Transverse colon (tissue), 4 donors: ENCODE data around the gene PTPRN2. TPM values are rescaled to one million over a fixed set of nuclear protein-coding genes. Genes with fewer than 3 reads are reported as not detected.

Experiments
- DNase-seq: peaks from one replicate; pipeline ENCODE4 v3.0.0-alpha.2; 2019
- H3K27ac ChIP-seq, 4 donors: fragments of 200-600 bp; sonication (generic); 2 replicates each; pipeline ENCODE4 v1.5.1; 2016 to 2018; ENCODE audit warnings: inconsistent platforms in 4 of 4
- H3K27me3 ChIP-seq: fragments of 200-600 bp; sonication (generic); 2 replicates; pipeline ENCODE4 v1.5.1; 2017; ENCODE audit warnings: inconsistent platforms
- H3K36me3 ChIP-seq, 4 donors: fragments of 200-600 bp; sonication (generic); 2 replicates each; pipeline ENCODE4 v1.5.1; 2017 to 2019; ENCODE audit warnings: inconsistent platforms in 4 of 4
- H3K4me1 ChIP-seq, 4 donors: fragments of 200-600 bp; sonication (generic); 2 replicates each; pipeline ENCODE4 v1.5.1; 2017 to 2020; ENCODE audit warnings: inconsistent platforms in 4 of 4
- H3K4me3 ChIP-seq, 4 donors: fragments of 200-600 bp; sonication (generic); 1 replicate in 1 of 4; 2 replicates in 3 of 4; pipeline versions ENCODE4 v1.5.1 to v1.6.1; 2017 to 2019; ENCODE audit warnings: inconsistent platforms in 4 of 4
- H3K9me3 ChIP-seq, 2 donors: fragments of 200-600 bp; sonication (generic); 2 replicates each; pipeline ENCODE4 v1.5.1; 2017 to 2019; ENCODE audit warnings: inconsistent platforms in 2 of 2
- CTCF ChIP-seq, 5 experiments: fragments of 200-600 bp in 3 of 5; fragments of 450-650 bp in 2 of 5; sonication (generic) in 3 of 5; IDR thresholded peaks; 1 replicate in 2 of 5; 2 replicates in 3 of 5; pipeline ENCODE4 v1.5.1; 2016 to 2017; ENCODE audit warnings: antibody characterized with exemption in 5 of 5, inconsistent platforms in 3 of 5, mild to moderate bottlenecking in 2 of 5, moderate library complexity in 1 of 5
- EP300 ChIP-seq: sonication (generic); formaldehyde crosslinking; IDR thresholded peaks from one replicate; pipeline ENCODE4 v1.6.1; 2017; ENCODE audit warnings: antibody characterized with exemption, low read depth
- POLR2A ChIP-seq: fragments of 450-650 bp; IDR thresholded peaks from one replicate; pipeline ENCODE4 v1.6.1; 2016; ENCODE audit warnings: antibody characterized with exemption, mild to moderate bottlenecking, moderate library complexity
- POLR2AphosphoS5 ChIP-seq, 3 donors: sonication (generic); formaldehyde crosslinking; IDR thresholded peaks; one replicate each; pipeline ENCODE4 v1.6.1; 2016; ENCODE audit warnings: antibody characterized with exemption in 3 of 3
- WGBS, 2 donors: methylation state at CpG; one replicate each; pipeline ENCODE4 v1.1.5; 2018; ENCODE audit warnings: low coverage in 1 of 2; 5-methylcytosine and 5-hydroxymethylcytosine counted together
- in situ Hi-C, 4 donors: fragments of 200-750 bp; cut with MboI; loops; one replicate each; pipeline versions ENCODE4 v1.15.0 to v1.15.1; 2017; ENCODE audit warnings: low sequenced_read_pairs in 3 of 4, low pct_ligation_motif_present in 1 of 4, low pct_unique_long_range_greater_than_20kb in 1 of 4
- intact Hi-C: fragments of 100-400 bp; cut with DNase I; formaldehyde crosslinking; loops from one replicate; pipeline ENCODE4 v1.15.1; 2023; ENCODE audit warnings: low total_unique reads
- total RNA-seq, 4 donors: library from RNA; depleted of rRNA; stranded (reverse); fragments of >200 nt; gene quantifications; one replicate each; pipeline ENCODE4 v1.1.0, GENCODE V29; 2016

Gene PTPRN2
- total RNA-seq, 4 donors from 2014 or later = 15.4 to 31.1 (median 21.8) TPM

- Histone ChIP-seq H3K4me1 (no peaks in the 10 kb centered on the region), H3K27me3 (no peaks in the 10 kb centered on the region), H3K9me3 (no peaks in the 10 kb centered on the region), H3K4me3 (no peak overlapping the region), H3K36me3 (no peaks in the 10 kb centered on the region), H3K27ac (no peak overlapping the region)
- no peak for TF ChIP-seq POLR2AphosphoS5 (IDR thresholded peaks at IDR 0.05)
- TF ChIP-seq EP300 = no peak
- TF ChIP-seq POLR2A = no peak
- TF ChIP-seq CTCF (IDR thresholded peaks at IDR 0.05) = no peak
- WGBS, 2 donors = 80 to 84% methylated on average over 7 to 13 of the region's 13 CpGs
- intact Hi-C loops (no loop called here), in situ Hi-C loops (no loop called here)
- DNase-seq = no peak
Measured at GRCh38 chr7:157551325-157552070, 1036.1 kb downstream of the PTPRN2 start.

- TF ChIP-seq POLR2A (no peak), EP300 (no peak), POLR2AphosphoS5 (IDR thresholded peaks at IDR 0.05) (no peak), CTCF (IDR thresholded peaks at IDR 0.05) (no peak)
- H3K36me3 ChIP-seq = no peaks in the 10 kb centered on the region
- intact Hi-C loops = no loop called here
- no peaks in the 10 kb centered on the region for H3K27me3 ChIP-seq
- no peak for DNase-seq
- H3K4me3 ChIP-seq = no peak overlapping the region
- H3K27ac ChIP-seq = no peak overlapping the region
- no peaks in the 10 kb centered on the region for H3K9me3 ChIP-seq
- H3K4me1 ChIP-seq = no peaks in the 10 kb centered on the region
- in situ Hi-C loops = no loop called here
- WGBS, 2 donors = 90 to 93% methylated on average over 3 to 31 of the region's 31 CpGs
Measured at GRCh38 chr7:157550300-157551275, 1037.0 kb downstream of the PTPRN2 start.

- H3K27ac ChIP-seq = no peak overlapping the region
- H3K9me3 ChIP-seq = no peaks in the 10 kb centered on the region
- intact Hi-C loops (no loop called here), in situ Hi-C loops (no loop called here)
- no peaks in the 10 kb centered on the region for H3K36me3 ChIP-seq
- TF ChIP-seq POLR2A = no peak
- no peak for TF ChIP-seq CTCF (IDR thresholded peaks at IDR 0.05)
- TF ChIP-seq EP300 = no peak
- TF ChIP-seq POLR2AphosphoS5 (IDR thresholded peaks at IDR 0.05) = no peak
- 89 to 91% methylated on average over 11 to 22 of the region's 22 CpGs for WGBS, 2 donors
- DNase-seq = no peak
- no peak overlapping the region for H3K4me3 ChIP-seq
- no peaks in the 10 kb centered on the region for H3K27me3 ChIP-seq
- H3K4me1 ChIP-seq = no peaks in the 10 kb centered on the region
Measured at GRCh38 chr7:157549612-157550299, 1037.9 kb downstream of the PTPRN2 start.
